Rectal smooth muscle tissue (tissue), 1 donor: Measurements from ENCODE around the gene EEF1A2.

Experiments used
- H3K27ac ChIP-seq: one replicate; pipeline ENCODE4 v1.7.0; 2013; ENCODE audit warnings: low read depth, low read length, inconsistent platforms
- H3K27me3 ChIP-seq: one replicate; pipeline ENCODE4 v1.7.0; 2013; ENCODE audit warnings: low read length; ENCODE audit not compliant: control insufficient read depth, insufficient read depth
- H3K36me3 ChIP-seq: one replicate; pipeline ENCODE4 v1.7.0; 2013; ENCODE audit warnings: low read length; ENCODE audit not compliant: control insufficient read depth, insufficient read depth
- H3K4me1 ChIP-seq: one replicate; pipeline ENCODE4 v1.7.0; 2013; ENCODE audit warnings: low read length; ENCODE audit not compliant: control insufficient read depth, insufficient read depth
- H3K4me3 ChIP-seq: one replicate; pipeline ENCODE4 v1.7.0; 2013; ENCODE audit warnings: low read length
- H3K9ac ChIP-seq: one replicate; pipeline ENCODE4 v1.7.0; 2013; ENCODE audit warnings: low read length

EEF1A2 gene

DNA sequence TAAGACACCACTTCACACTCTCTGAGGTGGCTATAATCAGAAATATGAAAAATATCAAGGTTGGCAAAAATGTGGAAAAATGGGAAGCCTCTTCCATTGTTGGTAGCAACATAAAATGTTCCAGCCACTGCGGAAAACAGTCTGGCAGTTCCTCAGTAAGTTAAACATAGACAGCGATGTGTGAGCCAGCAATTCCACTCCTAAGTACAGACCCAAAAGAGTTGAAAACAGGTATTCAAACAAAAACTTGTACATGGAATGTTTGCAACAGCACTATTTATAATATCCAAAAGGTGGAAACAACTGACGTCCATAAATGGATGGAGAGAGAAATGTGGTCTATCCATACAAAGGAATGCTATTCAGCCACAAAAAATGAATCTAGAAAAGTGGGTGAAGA lies 14.3 kb upstream of the EEF1A2 start:
- Histone ChIP-seq H3K4me1 (no peaks in the 10 kb centered on the region), H3K27me3 (no peaks in the 10 kb centered on the region), H3K36me3 (no peaks in the 10 kb centered on the region), H3K4me3 (no peak overlapping the region), H3K9ac (no peak overlapping the region), H3K27ac (no peak overlapping the region)

DNA sequence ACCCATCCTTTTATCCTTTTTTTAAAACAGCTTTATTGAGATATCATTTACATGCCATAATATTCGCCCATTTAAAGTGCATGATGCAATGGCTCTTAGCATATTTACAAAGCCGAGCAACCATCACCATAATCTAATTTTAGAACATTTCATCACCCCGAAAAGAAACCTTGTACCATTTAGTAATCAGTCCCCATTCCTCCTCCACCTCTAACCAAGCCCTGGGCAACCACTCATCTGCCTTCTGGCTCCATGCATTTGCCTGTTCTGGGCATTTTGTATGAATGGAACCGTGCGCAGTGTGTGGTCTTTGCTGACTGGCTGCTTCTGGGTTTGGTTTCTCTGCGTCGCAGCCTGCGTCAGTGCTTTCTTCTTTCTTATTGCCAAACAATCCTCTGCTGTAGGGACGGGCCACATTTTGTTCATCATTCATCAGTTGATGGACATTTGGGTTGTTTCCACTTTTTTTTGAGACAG lies 10.2 kb upstream of the EEF1A2 start:
- Histone ChIP-seq H3K4me1 (no peaks in the 10 kb centered on the region), H3K36me3 (no peaks in the 10 kb centered on the region), H3K4me3 (no peak overlapping the region), H3K27ac (no peak overlapping the region), H3K27me3 (no peaks in the 10 kb centered on the region), H3K9ac (no peak overlapping the region)

DNA sequence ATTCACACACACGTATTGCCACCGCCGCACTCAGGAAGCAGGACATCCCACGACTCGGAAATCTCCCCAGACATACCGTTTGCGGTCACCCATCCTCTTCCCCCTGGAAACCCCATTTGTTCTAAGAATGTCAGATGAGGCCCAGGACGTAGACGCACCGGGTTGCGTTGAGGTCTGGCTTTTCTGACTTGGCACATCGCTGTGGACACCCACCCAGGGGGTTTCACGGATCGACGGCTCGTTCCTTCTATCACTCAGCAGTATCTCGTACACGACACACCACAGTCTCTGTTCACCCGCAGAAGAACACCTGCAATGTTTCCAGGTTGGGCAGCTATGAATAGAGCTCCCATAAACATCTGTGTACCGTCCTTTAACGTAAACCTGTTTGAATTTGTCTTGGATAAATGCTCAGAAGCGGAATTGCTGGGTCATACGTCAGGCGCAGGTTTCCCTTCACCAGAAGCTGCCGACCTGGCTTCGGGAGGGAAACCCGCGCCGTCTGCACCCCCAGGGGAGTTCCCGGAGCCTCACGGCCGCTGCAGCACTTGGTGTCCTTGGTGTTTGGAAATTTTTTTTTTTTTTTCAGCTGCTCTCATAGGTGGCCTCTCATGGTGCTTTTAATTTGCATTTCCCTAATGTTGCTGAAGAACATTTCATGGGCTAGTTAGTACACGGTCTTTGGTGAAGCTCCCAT lies 9.3 kb upstream of the EEF1A2 start:
- Histone ChIP-seq H3K27me3 (no peaks in the 10 kb centered on the region), H3K27ac (no peak overlapping the region), H3K4me3 (no peak overlapping the region), H3K4me1 (no peaks in the 10 kb centered on the region), H3K36me3 (no peaks in the 10 kb centered on the region), H3K9ac (no peak overlapping the region)

DNA sequence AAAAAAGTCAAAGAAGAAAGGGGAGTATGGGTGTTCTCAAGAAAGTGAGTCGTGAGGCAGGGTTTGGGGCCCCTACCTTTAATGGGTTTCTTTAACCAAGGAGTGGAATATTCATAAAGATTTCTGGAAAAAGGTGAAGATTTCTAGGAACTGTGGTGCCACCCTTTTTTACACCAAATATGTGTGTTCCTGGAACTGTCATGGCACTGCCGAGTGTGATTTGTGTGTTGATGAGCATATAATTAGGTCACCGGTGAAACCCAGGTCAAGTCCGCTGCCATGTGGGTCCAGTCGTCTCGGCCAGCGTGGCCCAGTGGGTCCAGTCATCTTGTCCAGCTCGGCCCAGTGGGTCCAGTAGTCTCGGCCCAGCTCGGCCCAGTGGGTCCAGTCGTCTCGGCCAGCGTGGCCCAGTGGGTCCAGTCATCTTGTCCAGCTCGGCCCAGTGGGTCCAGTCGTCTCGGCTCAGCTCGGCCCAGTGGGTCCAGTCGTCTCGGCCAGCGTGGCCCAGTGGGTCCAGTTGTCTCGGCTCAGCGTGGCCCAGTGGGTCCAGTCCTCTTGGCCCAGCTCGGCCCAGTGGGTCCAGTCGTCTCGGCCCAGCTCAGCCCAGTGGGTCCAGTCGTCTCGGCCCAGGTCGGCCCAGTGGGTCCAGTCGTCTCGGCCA lies 8.3 kb upstream of the EEF1A2 start:
- Histone ChIP-seq H3K4me1 (no peaks in the 10 kb centered on the region), H3K4me3 (no peak overlapping the region), H3K27me3 (peaks cover 5% of the 10 kb centered on the region), H3K9ac (no peak overlapping the region), H3K27ac (no peak overlapping the region), H3K36me3 (no peaks in the 10 kb centered on the region)

DNA sequence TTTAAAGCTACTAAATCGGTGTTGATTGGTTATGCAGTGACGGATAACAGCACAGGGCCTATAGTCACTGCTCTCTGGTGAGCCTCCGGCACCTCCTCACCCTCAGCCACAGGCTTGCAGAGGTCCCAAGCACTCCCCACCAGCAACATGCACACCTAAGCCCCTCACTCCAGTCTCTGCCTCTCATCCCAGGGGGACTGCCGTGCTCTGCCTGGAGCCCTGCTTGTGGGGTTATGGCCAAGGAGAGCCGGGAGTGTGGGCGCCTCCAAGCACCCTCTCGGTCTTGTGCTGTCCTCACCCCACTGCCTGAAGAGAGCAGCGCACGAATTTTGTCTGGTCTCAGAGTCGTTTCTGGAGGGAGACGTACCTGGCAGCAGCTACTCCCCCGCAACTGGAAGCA lies 6.8 kb upstream of the EEF1A2 start:
- H3K27me3 ChIP-seq = peaks cover 5% of the 10 kb centered on the region
- no peak overlapping the region for H3K4me3 ChIP-seq
- no peak overlapping the region for H3K27ac ChIP-seq
- H3K36me3 ChIP-seq = no peaks in the 10 kb centered on the region
- no peak overlapping the region for H3K9ac ChIP-seq
- H3K4me1 ChIP-seq = no peaks in the 10 kb centered on the region

DNA sequence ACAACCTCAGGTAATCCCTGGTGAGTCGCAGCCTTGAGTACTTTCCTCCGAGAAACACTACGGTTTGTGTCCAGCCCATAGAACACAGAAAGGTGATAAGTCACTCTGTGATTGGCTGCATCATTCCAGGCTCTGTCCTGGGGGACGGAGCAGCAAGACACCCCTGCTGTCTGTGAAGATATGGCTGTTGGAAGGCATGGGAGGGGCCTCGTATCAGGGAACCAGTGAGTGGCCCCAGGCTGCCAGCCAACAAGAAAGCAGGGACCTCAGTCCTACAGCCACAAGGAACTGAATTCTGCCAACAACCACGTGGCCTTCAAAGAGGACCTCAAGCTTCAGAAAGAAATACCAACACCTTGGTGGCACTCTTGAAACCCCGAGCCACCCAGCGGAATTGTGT lies 6.4 kb upstream of the EEF1A2 start:
- H3K27me3 ChIP-seq = peaks cover 6% of the 10 kb centered on the region
- no peaks in the 10 kb centered on the region for H3K4me1 ChIP-seq
- H3K4me3 ChIP-seq = no peak overlapping the region
- no peak overlapping the region for H3K9ac ChIP-seq
- no peaks in the 10 kb centered on the region for H3K36me3 ChIP-seq
- H3K27ac ChIP-seq = no peak overlapping the region

DNA sequence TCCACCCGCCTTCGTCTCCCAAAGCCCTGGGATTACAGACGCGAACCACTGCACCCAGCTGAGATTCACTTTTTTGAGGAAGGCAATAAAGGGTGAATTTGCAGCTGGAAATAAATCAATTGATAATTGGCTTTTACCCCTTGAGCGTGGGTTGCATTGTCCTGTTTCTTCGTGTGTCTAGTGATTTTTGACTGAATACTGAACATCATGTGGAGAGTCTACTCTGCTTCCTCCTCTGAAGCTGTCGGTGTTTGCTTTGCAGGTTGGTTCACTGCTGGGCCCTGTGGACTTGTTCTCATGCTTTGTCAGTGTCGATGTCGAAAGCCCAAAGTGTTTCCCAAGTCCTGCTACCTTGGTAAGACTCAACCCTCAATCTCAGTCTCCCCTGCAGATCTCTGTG lies 5.8 kb upstream of the EEF1A2 start:
- H3K27me3 ChIP-seq = peaks cover 8% of the 10 kb centered on the region
- H3K4me1 ChIP-seq = no peaks in the 10 kb centered on the region
- no peak overlapping the region for H3K9ac ChIP-seq
- no peaks in the 10 kb centered on the region for H3K36me3 ChIP-seq
- H3K4me3 ChIP-seq = no peak overlapping the region
- no peak overlapping the region for H3K27ac ChIP-seq

DNA sequence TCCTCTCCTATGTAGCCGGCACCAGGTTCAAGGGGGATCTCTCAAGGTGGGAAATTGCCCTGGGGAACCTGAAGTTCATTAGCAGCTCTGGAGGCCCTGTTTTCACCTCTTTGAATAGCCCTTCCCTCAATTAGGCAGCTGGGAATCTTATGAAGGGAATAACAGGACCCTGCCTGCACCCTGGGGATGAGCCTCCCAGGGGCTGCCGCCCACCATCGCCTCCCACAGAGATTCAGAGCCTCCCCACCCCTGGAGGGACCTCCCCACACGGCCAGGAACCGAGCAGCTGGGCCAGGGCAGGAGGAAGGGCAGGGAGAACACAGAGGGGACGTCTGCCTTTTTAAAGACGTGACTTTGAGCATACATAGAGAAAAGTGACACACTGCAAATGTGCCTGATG lies 4.6 kb upstream of the EEF1A2 start:
- Histone ChIP-seq H3K27ac (no peak overlapping the region), H3K36me3 (no peaks in the 10 kb centered on the region), H3K27me3 (peaks cover 13% of the 10 kb centered on the region), H3K9ac (no peak overlapping the region), H3K4me1 (no peaks in the 10 kb centered on the region), H3K4me3 (no peak overlapping the region)

DNA sequence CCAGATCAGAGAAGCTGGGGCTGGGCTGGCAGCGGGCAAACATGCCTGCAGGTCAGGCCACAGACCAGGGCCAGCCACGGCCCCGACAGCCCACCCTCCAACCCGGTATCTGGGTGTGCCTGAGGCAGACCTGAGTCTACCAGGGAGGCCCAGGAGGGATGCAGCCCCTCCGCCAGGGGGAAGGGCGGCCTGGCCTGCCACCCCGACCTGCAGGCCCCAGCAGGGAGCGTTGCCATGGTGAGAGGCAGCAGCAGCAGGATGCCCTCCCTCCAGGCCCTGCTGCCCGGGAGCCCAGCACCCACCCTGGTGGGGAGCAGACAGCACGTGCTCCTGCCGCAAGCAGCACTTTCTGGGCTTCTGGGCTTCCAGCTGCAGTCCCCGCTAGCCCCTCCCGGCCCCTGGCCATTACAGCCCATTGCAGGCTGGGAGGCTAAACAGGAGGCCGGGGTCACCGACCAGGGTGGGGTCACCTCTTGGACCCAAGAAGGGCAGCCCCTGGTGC lies 3.8 kb upstream of the EEF1A2 start:
- no peak overlapping the region for H3K9ac ChIP-seq
- no peak overlapping the region for H3K4me3 ChIP-seq
- H3K4me1 ChIP-seq = no peaks in the 10 kb centered on the region
- peaks cover 15% of the 10 kb centered on the region for H3K27me3 ChIP-seq
- no peaks in the 10 kb centered on the region for H3K36me3 ChIP-seq
- no peak overlapping the region for H3K27ac ChIP-seq

DNA sequence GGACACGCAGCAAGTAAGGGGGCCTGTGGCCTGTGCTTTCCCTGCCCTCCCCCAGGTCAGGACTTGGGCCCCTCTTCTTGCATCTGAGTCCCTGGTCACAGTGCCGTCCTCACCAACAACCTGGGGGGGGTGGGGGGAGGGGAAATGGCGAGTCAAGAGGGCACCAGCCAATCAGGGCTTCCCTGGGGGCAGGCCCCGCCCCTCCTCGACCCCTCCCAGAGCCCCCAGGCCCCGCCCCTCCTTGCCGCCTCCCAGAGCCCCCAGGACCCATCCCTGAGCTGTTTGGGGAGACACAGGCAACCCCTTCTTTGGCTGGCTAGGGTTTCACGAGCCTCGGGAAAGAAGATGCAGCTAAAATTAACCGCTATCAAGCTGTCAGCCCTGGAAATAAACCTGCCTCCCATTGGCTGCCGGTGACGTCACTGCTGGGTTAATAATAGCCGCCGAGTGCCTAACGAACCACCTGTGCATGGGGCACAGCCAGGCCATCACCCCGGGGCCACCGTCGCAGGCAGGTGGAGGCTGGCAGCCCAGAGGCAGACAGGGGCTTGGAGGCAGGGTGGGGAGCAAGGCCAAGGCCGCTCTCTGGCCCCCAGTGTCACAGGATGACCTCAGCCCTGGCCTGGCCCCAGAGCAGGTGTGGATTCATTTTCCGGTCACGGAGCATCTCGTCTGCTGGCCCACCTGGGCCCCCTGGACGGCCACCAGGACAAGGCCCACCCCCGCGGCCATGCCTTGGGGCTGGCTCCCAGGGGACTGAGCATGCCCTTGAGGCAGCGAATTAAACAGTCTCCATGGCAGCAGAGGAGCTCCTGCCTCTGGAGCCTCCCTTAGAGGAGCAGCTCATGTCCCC lies 3.2 kb upstream of the EEF1A2 start:
- Histone ChIP-seq H3K4me1 (no peaks in the 10 kb centered on the region), H3K27me3 (peaks cover 22% of the 10 kb centered on the region), H3K36me3 (no peaks in the 10 kb centered on the region), H3K27ac (no peak overlapping the region), H3K9ac (no peak overlapping the region), H3K4me3 (no peak overlapping the region)

DNA sequence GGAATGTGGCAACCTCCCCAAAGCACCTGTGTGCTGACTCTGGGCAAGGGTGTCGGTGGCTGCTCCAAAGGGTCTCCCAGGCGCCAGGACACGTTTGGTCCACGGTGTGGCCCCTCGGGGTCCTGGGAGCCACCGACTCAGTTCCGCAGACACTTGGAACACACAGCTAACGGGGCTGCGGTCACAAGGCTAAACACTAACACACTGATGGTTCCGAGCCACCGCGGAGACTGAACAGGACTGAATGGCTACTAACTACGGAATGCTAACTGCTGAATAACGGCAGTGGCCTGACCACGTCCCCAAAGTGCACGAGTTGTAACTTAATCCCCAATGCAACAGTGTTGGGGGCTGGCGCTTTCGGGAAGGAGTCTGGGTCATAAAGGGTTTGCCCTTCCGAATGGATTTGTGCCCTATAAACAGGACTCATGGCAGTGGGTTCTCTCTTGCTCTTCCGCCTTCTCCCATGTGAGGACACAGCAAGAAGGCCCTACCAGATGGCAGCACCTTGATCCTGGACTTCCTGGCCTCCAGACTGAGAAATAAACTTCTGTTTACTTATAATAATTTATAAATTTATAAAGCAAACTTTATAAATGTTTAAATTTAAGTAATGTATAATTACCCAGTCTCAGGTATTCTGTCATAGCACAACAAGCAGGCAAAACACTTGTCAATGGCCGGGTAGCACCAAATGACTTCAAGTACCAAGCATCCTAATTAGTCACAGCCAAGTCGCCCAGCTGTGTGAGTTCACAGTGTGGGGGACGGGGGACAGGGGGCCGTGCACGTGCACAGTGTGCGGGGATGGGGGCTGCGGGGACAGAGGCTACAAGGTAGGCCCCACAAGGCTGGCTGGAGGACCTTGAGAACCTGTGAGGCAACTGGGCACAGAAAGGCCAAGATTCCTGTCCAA lies 2.3 kb upstream of the EEF1A2 start:
- no peak overlapping the region for H3K27ac ChIP-seq
- no peak overlapping the region for H3K9ac ChIP-seq
- peaks cover 25% of the 10 kb centered on the region for H3K27me3 ChIP-seq

More for the DNA sequence above, 2.3 kb upstream of the EEF1A2 start:
- no peaks in the 10 kb centered on the region for H3K36me3 ChIP-seq
- H3K4me1 ChIP-seq = no peaks in the 10 kb centered on the region
- H3K4me3 ChIP-seq = no peak overlapping the region
